ENCODE data around the gene NFATC2. TPM values are rescaled to one million over a fixed set of nuclear protein-coding genes. Genes with fewer than 3 reads are reported as not detected.

Gene NFATC2
- polyA plus RNA-seq, 1 donor from 2014 or later = not detected

GRCh38 chr20:51373713-51374455 is 168.6 kb downstream of the NFATC2 start:
- no peak overlapping the region for H3K27ac ChIP-seq (ENCODE audit: low read length)
- H3K27me3 ChIP-seq (ENCODE audit: insufficient read depth, low read depth, low read length) = no peaks in the 10 kb centered on the region
- H4K20me1 ChIP-seq (ENCODE audit: insufficient read depth) = no peaks in the 10 kb centered on the region
- H2AFZ ChIP-seq (ENCODE audit: low read depth, low read length) = no peak overlapping the region
- no peak overlapping the region for H3K4me2 ChIP-seq (ENCODE audit: low read length)
- TF ChIP-seq, protein P1, sequence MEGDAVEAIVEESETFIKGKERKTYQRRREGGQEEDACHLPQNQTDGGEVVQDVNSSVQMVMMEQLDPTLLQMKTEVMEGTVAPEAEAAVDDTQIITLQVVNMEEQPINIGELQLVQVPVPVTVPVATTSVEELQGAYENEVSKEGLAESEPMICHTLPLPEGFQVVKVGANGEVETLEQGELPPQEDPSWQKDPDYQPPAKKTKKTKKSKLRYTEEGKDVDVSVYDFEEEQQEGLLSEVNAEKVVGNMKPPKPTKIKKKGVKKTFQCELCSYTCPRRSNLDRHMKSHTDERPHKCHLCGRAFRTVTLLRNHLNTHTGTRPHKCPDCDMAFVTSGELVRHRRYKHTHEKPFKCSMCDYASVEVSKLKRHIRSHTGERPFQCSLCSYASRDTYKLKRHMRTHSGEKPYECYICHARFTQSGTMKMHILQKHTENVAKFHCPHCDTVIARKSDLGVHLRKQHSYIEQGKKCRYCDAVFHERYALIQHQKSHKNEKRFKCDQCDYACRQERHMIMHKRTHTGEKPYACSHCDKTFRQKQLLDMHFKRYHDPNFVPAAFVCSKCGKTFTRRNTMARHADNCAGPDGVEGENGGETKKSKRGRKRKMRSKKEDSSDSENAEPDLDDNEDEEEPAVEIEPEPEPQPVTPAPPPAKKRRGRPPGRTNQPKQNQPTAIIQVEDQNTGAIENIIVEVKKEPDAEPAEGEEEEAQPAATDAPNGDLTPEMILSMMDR (IDR thresholded peaks at IDR 0.05; ENCODE audit: poor library complexity, severe bottlenecking) = no peak
- TF ChIP-seq EZH2 (IDR thresholded peaks at IDR 0.05; ENCODE audit: borderline replicate concordance, insufficient read depth, low read length, poor library complexity, severe bottlenecking) = no peak
- TF ChIP-seq SMC3 (conservative IDR thresholded peaks at IDR 0.05; ENCODE audit: poor library complexity) = no peak
- TF ChIP-seq TAF1 (IDR thresholded peaks at IDR 0.05; ENCODE audit: low read depth) = no peak
- no peak for TF ChIP-seq EP300 (conservative IDR thresholded peaks at IDR 0.05; ENCODE audit: poor library complexity, severe bottlenecking)
- TF ChIP-seq, protein P2, sequence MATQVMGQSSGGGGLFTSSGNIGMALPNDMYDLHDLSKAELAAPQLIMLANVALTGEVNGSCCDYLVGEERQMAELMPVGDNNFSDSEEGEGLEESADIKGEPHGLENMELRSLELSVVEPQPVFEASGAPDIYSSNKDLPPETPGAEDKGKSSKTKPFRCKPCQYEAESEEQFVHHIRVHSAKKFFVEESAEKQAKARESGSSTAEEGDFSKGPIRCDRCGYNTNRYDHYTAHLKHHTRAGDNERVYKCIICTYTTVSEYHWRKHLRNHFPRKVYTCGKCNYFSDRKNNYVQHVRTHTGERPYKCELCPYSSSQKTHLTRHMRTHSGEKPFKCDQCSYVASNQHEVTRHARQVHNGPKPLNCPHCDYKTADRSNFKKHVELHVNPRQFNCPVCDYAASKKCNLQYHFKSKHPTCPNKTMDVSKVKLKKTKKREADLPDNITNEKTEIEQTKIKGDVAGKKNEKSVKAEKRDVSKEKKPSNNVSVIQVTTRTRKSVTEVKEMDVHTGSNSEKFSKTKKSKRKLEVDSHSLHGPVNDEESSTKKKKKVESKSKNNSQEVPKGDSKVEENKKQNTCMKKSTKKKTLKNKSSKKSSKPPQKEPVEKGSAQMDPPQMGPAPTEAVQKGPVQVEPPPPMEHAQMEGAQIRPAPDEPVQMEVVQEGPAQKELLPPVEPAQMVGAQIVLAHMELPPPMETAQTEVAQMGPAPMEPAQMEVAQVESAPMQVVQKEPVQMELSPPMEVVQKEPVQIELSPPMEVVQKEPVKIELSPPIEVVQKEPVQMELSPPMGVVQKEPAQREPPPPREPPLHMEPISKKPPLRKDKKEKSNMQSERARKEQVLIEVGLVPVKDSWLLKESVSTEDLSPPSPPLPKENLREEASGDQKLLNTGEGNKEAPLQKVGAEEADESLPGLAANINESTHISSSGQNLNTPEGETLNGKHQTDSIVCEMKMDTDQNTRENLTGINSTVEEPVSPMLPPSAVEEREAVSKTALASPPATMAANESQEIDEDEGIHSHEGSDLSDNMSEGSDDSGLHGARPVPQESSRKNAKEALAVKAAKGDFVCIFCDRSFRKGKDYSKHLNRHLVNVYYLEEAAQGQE (IDR thresholded peaks at IDR 0.05; ENCODE audit: borderline replicate concordance) = no peak
- no peak for TF ChIP-seq RAD21 (conservative IDR thresholded peaks at IDR 0.05)
- TF ChIP-seq POLR2AphosphoS5 (IDR thresholded peaks at IDR 0.05) = no peak
- TF ChIP-seq MXI1 (conservative IDR thresholded peaks at IDR 0.05; ENCODE audit: poor library complexity, severe bottlenecking) = no peak
- H3F3A ChIP-seq (ENCODE audit: insufficient read depth, low read length, poor library complexity, severe bottlenecking) = no peaks in the 10 kb centered on the region
- H3K79me2 ChIP-seq (replicated peaks; ENCODE audit: insufficient read depth, low read length) = no peaks in the 10 kb centered on the region
- no peak overlapping the region for H3K4me3 ChIP-seq (ENCODE audit: low read length)
- no peaks in the 10 kb centered on the region for H3K9me3 ChIP-seq (ENCODE audit: low read length)
- no peaks in the 10 kb centered on the region for H3K9me2 ChIP-seq (ENCODE audit: insufficient read depth, low read length)
- no peak overlapping the region for H3K9ac ChIP-seq (ENCODE audit: low read length)
- no peaks in the 10 kb centered on the region for H3K36me3 ChIP-seq (ENCODE audit: insufficient read depth, low read length)

DNA sequence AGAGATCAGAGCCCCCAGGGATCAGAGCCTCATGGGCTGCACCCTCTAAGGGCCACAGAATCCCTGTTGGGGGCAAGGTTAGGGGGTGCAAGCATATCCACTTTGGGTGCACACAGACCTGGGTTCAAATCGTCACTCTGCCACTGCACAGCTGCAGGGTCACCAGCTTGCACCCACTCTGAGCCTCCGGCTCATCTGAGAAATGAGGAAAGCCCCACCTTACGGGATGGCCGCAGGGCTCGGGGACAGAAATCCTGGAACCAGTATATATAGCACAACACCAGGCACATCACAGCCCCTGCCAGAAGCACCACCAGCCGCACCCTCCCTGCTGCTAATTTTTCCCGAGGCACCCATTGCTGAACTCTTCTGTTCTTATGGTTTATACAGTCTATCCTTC is 169.6 kb downstream of the NFATC2 start:
- H3K4me3 ChIP-seq (ENCODE audit: low read length) = no peak overlapping the region
- no peaks in the 10 kb centered on the region for H3K9me3 ChIP-seq (ENCODE audit: low read length)
- H3K27ac ChIP-seq (ENCODE audit: low read length) = no peak overlapping the region
- no peaks in the 10 kb centered on the region for H4K20me1 ChIP-seq (ENCODE audit: insufficient read depth)
- no peaks in the 10 kb centered on the region for H3K9me2 ChIP-seq (ENCODE audit: insufficient read depth, low read length)
- H3K9ac ChIP-seq (ENCODE audit: low read length) = no peak overlapping the region
- no peaks in the 10 kb centered on the region for H3F3A ChIP-seq (ENCODE audit: insufficient read depth, low read length, poor library complexity, severe bottlenecking)
- no peak overlapping the region for H2AFZ ChIP-seq (ENCODE audit: low read depth, low read length)
- no peaks in the 10 kb centered on the region for H3K79me2 ChIP-seq (replicated peaks; ENCODE audit: insufficient read depth, low read length)
- no peak overlapping the region for H3K4me2 ChIP-seq (ENCODE audit: low read length)
- TF ChIP-seq, protein P2 (IDR thresholded peaks at IDR 0.05; ENCODE audit: borderline replicate concordance) = no peak
- no peak for TF ChIP-seq MXI1 (conservative IDR thresholded peaks at IDR 0.05; ENCODE audit: poor library complexity, severe bottlenecking)
- no peak for TF ChIP-seq RAD21 (conservative IDR thresholded peaks at IDR 0.05)
- TF ChIP-seq EZH2 (IDR thresholded peaks at IDR 0.05; ENCODE audit: borderline replicate concordance, insufficient read depth, low read length, poor library complexity, severe bottlenecking) = no peak
- TF ChIP-seq, protein P1 (IDR thresholded peaks at IDR 0.05; ENCODE audit: poor library complexity, severe bottlenecking) = no peak
- no peak for TF ChIP-seq SMC3 (conservative IDR thresholded peaks at IDR 0.05; ENCODE audit: poor library complexity)
- TF ChIP-seq POLR2AphosphoS5 (IDR thresholded peaks at IDR 0.05) = no peak
- TF ChIP-seq EP300 (conservative IDR thresholded peaks at IDR 0.05; ENCODE audit: poor library complexity, severe bottlenecking) = no peak
- no peak for TF ChIP-seq TAF1 (IDR thresholded peaks at IDR 0.05; ENCODE audit: low read depth)
- no peaks in the 10 kb centered on the region for H3K36me3 ChIP-seq (ENCODE audit: insufficient read depth, low read length)
- no peaks in the 10 kb centered on the region for H3K27me3 ChIP-seq (ENCODE audit: insufficient read depth, low read depth, low read length)
